Measurements from ENCODE around the gene ALOX5.

- no peak for TF ChIP-seq EP300 (IDR thresholded peaks at IDR 0.05)
- no peak for TF ChIP-seq CTCF (IDR thresholded peaks at IDR 0.05)
- TF ChIP-seq POLR2A (IDR thresholded peaks at IDR 0.05): no peak
Observed at GRCh38 chr10:45450866-45451265, 76.8 kb downstream of the ALOX5 start.
